HepG2 (cell line): ENCODE data around the gene BTBD17.

Experiments used
- CTCF ChIP-seq: sonication (generic); formaldehyde crosslinking; IDR thresholded peaks from 2 replicates; pipeline ENCODE4 v1.5.0; 2020; ENCODE audit warnings: mild to moderate bottlenecking, missing genetic modification reagents, moderate library complexity
- JUND ChIP-seq: sonication (generic); formaldehyde crosslinking; IDR thresholded peaks from 2 replicates; pipeline ENCODE4 v1.8.0; 2022; ENCODE audit warnings: mild to moderate bottlenecking, missing genetic modification reagents
- POLR2AphosphoS5 ChIP-seq: IDR thresholded peaks from 2 replicates; pipeline ENCODE4 v1.6.1; 2012; ENCODE audit warnings: low read depth, low read length
- REST ChIP-seq, 2 experiments: IDR thresholded peaks; 2 replicates each; pipeline ENCODE4 v1.6.1; 2011 to 2012; ENCODE audit warnings: low read length in 2 of 2, borderline replicate concordance in 1 of 2, low read depth in 1 of 2, mild to moderate bottlenecking in 1 of 2, moderate library complexity in 1 of 2
- ZNF674 ChIP-seq: sonication (generic); formaldehyde crosslinking; IDR thresholded peaks from 2 replicates; pipeline ENCODE4 v1.5.0; 2020; ENCODE audit warnings: low read depth, mild to moderate bottlenecking, missing genetic modification reagents
- TF ChIP-seq, protein P1 (sequence below), 2 experiments: fragments of 450-650 bp in 1 of 2; sonication (generic) in 1 of 2; formaldehyde crosslinking in 1 of 2; IDR thresholded peaks; 2 replicates each; pipeline versions ENCODE4 v1.6.1 to v1.8.0; 2016 to 2022; ENCODE audit warnings: antibody characterized with exemption in 1 of 2, mild to moderate bottlenecking in 1 of 2, missing genetic modification reagents in 1 of 2

DNA sequence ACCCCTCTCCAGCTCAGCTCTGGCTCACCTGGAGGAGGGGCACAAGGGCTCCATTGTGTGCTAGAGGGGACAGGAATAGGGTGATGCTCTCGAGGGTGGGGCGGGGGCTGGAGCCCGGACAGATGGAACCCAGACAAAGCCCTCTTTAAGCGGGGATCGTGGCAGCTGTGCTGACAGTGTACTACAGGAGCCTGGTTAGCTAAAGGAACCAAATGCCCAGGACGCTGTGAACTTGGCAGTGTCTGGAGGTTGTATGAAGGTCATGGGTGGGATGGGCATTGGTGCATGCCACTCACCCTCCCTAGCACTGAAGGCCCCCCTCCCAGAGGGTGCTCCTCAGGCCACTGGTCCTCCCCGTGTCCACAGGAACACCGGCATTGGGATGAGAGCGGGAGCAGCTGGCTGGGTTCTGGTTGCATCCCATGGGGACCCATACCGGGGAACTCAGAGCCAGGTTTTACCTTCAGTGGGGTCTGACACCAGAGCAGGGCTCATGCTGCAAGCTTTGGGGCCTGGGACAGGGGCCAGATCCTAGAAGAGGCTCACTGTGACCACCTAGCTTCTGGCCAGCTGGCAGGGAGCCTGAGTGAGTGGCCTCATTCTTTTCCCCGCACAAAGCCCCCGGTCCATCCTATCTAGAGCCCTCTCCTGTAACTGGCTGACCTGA is 23.7 kb downstream of the BTBD17 start:
- TF ChIP-seq JUND (CRISPR knock-in tag) (no peak), REST (IDR thresholded peaks at IDR 0.05; ENCODE audit: borderline replicate concordance in 1 of 2, low read depth in 1 of 2, low read length in 2 of 2) (no peak), CTCF (CRISPR knock-in tag) (no peak), POLR2AphosphoS5 (no peak), ZNF674 (CRISPR knock-in tag) (no peak)
- TF ChIP-seq, protein P1, sequence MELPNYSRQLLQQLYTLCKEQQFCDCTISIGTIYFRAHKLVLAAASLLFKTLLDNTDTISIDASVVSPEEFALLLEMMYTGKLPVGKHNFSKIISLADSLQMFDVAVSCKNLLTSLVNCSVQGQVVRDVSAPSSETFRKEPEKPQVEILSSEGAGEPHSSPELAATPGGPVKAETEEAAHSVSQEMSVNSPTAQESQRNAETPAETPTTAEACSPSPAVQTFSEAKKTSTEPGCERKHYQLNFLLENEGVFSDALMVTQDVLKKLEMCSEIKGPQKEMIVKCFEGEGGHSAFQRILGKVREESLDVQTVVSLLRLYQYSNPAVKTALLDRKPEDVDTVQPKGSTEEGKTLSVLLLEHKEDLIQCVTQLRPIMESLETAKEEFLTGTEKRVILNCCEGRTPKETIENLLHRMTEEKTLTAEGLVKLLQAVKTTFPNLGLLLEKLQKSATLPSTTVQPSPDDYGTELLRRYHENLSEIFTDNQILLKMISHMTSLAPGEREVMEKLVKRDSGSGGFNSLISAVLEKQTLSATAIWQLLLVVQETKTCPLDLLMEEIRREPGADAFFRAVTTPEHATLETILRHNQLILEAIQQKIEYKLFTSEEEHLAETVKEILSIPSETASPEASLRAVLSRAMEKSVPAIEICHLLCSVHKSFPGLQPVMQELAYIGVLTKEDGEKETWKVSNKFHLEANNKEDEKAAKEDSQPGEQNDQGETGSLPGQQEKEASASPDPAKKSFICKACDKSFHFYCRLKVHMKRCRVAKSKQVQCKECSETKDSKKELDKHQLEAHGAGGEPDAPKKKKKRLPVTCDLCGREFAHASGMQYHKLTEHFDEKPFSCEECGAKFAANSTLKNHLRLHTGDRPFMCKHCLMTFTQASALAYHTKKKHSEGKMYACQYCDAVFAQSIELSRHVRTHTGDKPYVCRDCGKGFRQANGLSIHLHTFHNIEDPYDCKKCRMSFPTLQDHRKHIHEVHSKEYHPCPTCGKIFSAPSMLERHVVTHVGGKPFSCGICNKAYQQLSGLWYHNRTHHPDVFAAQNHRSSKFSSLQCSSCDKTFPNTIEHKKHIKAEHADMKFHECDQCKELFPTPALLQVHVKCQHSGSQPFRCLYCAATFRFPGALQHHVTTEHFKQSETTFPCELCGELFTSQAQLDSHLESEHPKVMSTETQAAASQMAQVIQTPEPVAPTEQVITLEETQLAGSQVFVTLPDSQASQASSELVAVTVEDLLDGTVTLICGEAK (IDR thresholded peaks at IDR 0.05) = no peak
- TF ChIP-seq, protein P1 (CRISPR knock-in tag; IDR thresholded peaks at IDR 0.05) = no peak
